HepG2 (cell line): ENCODE data around the gene OGFOD3. TPM values are rescaled to one million over a fixed set of nuclear protein-coding genes. Genes with fewer than 3 reads are reported as not detected.

Source experiments
- CHCHD3 ChIP-seq: sonication (generic); formaldehyde crosslinking; IDR thresholded peaks from 2 replicates; pipeline ENCODE4 v1.8.0; 2022; ENCODE audit warnings: mild to moderate bottlenecking, missing genetic modification reagents, moderate library complexity
- ELF4 ChIP-seq: sonication (generic); formaldehyde crosslinking; IDR thresholded peaks from 2 replicates; pipeline ENCODE4 v1.5.0; 2020; ENCODE audit warnings: missing genetic modification reagents, mild to moderate bottlenecking, moderate library complexity, borderline replicate concordance
- GZF1 ChIP-seq: sonication (generic); formaldehyde crosslinking; IDR thresholded peaks from 2 replicates; pipeline ENCODE4 v1.5.1; 2020; ENCODE audit warnings: mild to moderate bottlenecking, missing genetic modification reagents
- HNRNPH1 ChIP-seq: fragments of 200-400 bp; formaldehyde crosslinking; optimal IDR thresholded peaks from 2 replicates; pipeline ENCODE3; 2017; ENCODE audit warnings: mild to moderate bottlenecking, low read depth, low read length
- MATR3 ChIP-seq: sonication (generic); formaldehyde crosslinking; IDR thresholded peaks from 2 replicates; pipeline ENCODE4 v1.4.0; 2020; ENCODE audit warnings: missing genetic modification reagents
- NFKBIZ ChIP-seq: IDR thresholded peaks from 2 replicates; pipeline ENCODE4 v1.6.1; 2018; ENCODE audit warnings: missing genetic modification reagents, missing compliant biosample characterization
- PRMT3 ChIP-seq: sonication (generic); formaldehyde crosslinking; IDR thresholded peaks from 2 replicates; pipeline ENCODE4 v1.8.1; 2022; ENCODE audit warnings: low read depth, mild to moderate bottlenecking, moderate library complexity, missing genetic modification reagents, borderline replicate concordance
- ZNF382 ChIP-seq: sonication (generic); formaldehyde crosslinking; IDR thresholded peaks from 2 replicates; pipeline ENCODE4 v1.5.0; 2020; ENCODE audit warnings: missing genetic modification reagents, mild to moderate bottlenecking, borderline replicate concordance
- ZNF546 ChIP-seq: sonication (generic); formaldehyde crosslinking; conservative IDR thresholded peaks from 2 replicates; pipeline ENCODE4 v1.8.1; 2023; ENCODE audit warnings: mild to moderate bottlenecking, missing genetic modification reagents
- ZNF709 ChIP-seq: sonication (generic); formaldehyde crosslinking; IDR thresholded peaks from 2 replicates; pipeline ENCODE4 v1.5.0; 2020; ENCODE audit warnings: mild to moderate bottlenecking, missing genetic modification reagents
- ZNF761 ChIP-seq: sonication (generic); formaldehyde crosslinking; conservative IDR thresholded peaks from 2 replicates; pipeline ENCODE4 v1.4.0; 2020; ENCODE audit warnings: mild to moderate bottlenecking, missing genetic modification reagents
- ZSCAN21 ChIP-seq: sonication (generic); formaldehyde crosslinking; IDR thresholded peaks from 2 replicates; pipeline ENCODE4 v1.8.0; 2022; ENCODE audit warnings: mild to moderate bottlenecking, missing genetic modification reagents, moderate library complexity, borderline replicate concordance
- polyA plus RNA-seq, 8 experiments: library from polyadenylated mRNA; depleted of rRNA in 3 of 8; stranded (reverse) in 7 of 8; unstranded in 1 of 8; fragments of >200 nt; fragmentation: Illumina TruSeq in 4 of 8; extraction: Trizol in 4 of 8; gene quantifications; 2 replicates each; pipeline versions ENCODE4 v1.2.1 to v1.2.3, GENCODE V29; 2011 to 2016; ENCODE audit warnings: low read depth in 4 of 8, missing spikeins in 1 of 8, mixed read lengths in 1 of 8; ENCODE audit not compliant: insufficient read depth in 1 of 8
- total RNA-seq, 5 experiments: library from RNA; depleted of rRNA; stranded (reverse); fragments of >200 nt; fragmentation: Illumina TruSeq; extraction: Trizol; gene quantifications; 2 replicates each; pipeline ENCODE4 v1.2.3, GENCODE V29; 2016; ENCODE audit warnings: low read depth in 1 of 5
- TF ChIP-seq, protein P1 (sequence below): sonication (generic); formaldehyde crosslinking; IDR thresholded peaks from one replicate; pipeline ENCODE4 v1.5.1; 2020; ENCODE audit warnings: mild to moderate bottlenecking, missing genetic modification reagents; ENCODE audit errors: not compliant biosample characterization
- TF ChIP-seq, protein P2 (sequence below): sonication (generic); formaldehyde crosslinking; conservative IDR thresholded peaks from 2 replicates; pipeline ENCODE4 v1.5.0; 2020; ENCODE audit warnings: missing genetic modification reagents
- TF ChIP-seq, protein P3 (sequence below): sonication (generic); formaldehyde crosslinking; IDR thresholded peaks from 2 replicates; pipeline ENCODE4 v1.5.0; 2020; ENCODE audit warnings: mild to moderate bottlenecking, low read depth, missing genetic modification reagents, borderline replicate concordance
- TF ChIP-seq, protein P4 (sequence below): sonication (generic); formaldehyde crosslinking; conservative IDR thresholded peaks from 2 replicates; pipeline ENCODE4 v1.8.0; 2022; ENCODE audit warnings: low read depth, missing genetic modification reagents

Gene OGFOD3
- total and polyA plus RNA-seq, 2 of the 13 experiments (the other 11 are each of a cell fraction or from before 2014, with no cell fraction given): 40.0 to 42.1 TPM

GRCh38 chr17:82418001-82418986, at the start of gene OGFOD3, which contains the start of gene HEXD (continued):
- TF ChIP-seq, protein P1, sequence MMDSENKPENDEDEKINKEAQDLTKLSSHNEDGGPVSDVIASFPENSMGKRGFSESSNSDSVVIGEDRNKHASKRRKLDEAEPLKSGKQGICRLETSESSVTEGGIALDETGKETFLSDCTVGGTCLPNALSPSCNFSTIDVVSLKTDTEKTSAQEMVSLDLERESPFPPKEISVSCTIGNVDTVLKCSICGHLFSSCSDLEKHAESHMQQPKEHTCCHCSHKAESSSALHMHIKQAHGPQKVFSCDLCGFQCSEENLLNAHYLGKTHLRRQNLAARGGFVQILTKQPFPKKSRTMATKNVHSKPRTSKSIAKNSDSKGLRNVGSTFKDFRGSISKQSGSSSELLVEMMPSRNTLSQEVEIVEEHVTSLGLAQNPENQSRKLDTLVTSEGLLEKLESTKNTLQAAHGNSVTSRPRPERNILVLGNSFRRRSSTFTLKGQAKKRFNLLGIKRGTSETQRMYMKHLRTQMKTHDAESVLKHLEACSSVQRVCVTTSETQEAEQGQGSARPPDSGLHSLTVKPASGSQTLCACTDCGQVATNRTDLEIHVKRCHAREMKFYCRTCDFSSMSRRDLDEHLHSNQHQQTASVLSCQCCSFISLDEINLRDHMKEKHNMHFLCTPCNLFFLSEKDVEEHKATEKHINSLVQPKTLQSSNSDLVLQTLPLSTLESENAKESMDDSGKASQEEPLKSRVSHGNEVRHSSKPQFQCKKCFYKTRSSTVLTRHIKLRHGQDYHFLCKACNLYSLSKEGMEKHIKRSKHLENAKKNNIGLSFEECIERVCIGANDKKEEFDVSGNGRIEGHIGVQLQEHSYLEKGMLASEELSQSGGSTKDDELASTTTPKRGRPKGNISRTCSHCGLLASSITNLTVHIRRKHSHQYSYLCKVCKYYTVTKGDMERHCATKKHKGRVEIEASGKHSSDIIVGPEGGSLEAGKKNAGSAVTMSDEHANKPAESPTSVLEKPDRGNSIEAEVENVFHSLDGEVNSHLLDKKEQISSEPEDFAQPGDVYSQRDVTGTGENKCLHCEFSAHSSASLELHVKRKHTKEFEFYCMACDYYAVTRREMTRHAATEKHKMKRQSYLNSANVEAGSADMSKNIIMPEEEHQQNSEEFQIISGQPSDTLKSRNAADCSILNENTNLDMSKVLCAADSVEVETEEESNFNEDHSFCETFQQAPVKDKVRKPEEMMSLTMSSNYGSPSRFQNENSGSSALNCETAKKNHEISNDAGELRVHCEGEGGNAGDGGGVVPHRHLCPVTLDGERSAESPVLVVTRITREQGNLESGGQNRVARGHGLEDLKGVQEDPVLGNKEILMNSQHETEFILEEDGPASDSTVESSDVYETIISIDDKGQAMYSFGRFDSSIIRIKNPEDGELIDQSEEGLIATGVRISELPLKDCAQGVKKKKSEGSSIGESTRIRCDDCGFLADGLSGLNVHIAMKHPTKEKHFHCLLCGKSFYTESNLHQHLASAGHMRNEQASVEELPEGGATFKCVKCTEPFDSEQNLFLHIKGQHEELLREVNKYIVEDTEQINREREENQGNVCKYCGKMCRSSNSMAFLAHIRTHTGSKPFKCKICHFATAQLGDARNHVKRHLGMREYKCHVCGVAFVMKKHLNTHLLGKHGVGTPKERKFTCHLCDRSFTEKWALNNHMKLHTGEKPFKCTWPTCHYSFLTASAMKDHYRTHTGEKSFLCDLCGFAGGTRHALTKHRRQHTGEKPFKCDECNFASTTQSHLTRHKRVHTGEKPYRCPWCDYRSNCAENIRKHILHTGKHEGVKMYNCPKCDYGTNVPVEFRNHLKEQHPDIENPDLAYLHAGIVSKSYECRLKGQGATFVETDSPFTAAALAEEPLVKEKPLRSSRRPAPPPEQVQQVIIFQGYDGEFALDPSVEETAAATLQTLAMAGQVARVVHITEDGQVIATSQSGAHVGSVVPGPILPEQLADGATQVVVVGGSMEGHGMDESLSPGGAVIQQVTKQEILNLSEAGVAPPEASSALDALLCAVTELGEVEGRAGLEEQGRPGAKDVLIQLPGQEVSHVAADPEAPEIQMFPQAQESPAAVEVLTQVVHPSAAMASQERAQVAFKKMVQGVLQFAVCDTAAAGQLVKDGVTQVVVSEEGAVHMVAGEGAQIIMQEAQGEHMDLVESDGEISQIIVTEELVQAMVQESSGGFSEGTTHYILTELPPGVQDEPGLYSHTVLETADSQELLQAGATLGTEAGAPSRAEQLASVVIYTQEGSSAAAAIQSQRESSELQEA (CRISPR knock-in tag): peak; percentile 74
- no peak for TF ChIP-seq MATR3 (CRISPR knock-in tag)
- TF ChIP-seq, protein P2, sequence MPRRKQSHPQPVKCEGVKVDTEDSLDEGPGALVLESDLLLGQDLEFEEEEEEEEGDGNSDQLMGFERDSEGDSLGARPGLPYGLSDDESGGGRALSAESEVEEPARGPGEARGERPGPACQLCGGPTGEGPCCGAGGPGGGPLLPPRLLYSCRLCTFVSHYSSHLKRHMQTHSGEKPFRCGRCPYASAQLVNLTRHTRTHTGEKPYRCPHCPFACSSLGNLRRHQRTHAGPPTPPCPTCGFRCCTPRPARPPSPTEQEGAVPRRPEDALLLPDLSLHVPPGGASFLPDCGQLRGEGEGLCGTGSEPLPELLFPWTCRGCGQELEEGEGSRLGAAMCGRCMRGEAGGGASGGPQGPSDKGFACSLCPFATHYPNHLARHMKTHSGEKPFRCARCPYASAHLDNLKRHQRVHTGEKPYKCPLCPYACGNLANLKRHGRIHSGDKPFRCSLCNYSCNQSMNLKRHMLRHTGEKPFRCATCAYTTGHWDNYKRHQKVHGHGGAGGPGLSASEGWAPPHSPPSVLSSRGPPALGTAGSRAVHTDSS (CRISPR knock-in tag): 0 out of 2 replicates have a peak, but pooled peaks have one; percentile 86
- peak; percentile 49; the same call in 1 of the 2 replicates for TF ChIP-seq ZNF761 (CRISPR knock-in tag)
- TF ChIP-seq GZF1 (CRISPR knock-in tag): no peak
- peak; percentile 92; the same call in 1 of the 2 replicates for TF ChIP-seq ZSCAN21 (CRISPR knock-in tag)
- TF ChIP-seq CHCHD3 (CRISPR knock-in tag): peak; percentile 86
- peak; percentile 84; the same call in 1 of the 2 replicates for TF ChIP-seq ZNF546 (CRISPR knock-in tag)
- TF ChIP-seq, protein P3, sequence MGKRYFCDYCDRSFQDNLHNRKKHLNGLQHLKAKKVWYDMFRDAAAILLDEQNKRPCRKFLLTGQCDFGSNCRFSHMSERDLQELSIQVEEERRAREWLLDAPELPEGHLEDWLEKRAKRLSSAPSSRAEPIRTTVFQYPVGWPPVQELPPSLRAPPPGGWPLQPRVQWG (CRISPR knock-in tag): no peak
- no peak for TF ChIP-seq HNRNPH1
- TF ChIP-seq NFKBIZ: no peak
- no peak for TF ChIP-seq ELF4 (CRISPR knock-in tag)
- peak; percentile 83; the same call in 1 of the 2 replicates for TF ChIP-seq ZNF709 (CRISPR knock-in tag)
- peak; percentile 92; the same call in 1 of the 2 replicates for TF ChIP-seq PRMT3 (CRISPR knock-in tag)
- TF ChIP-seq, protein P4, sequence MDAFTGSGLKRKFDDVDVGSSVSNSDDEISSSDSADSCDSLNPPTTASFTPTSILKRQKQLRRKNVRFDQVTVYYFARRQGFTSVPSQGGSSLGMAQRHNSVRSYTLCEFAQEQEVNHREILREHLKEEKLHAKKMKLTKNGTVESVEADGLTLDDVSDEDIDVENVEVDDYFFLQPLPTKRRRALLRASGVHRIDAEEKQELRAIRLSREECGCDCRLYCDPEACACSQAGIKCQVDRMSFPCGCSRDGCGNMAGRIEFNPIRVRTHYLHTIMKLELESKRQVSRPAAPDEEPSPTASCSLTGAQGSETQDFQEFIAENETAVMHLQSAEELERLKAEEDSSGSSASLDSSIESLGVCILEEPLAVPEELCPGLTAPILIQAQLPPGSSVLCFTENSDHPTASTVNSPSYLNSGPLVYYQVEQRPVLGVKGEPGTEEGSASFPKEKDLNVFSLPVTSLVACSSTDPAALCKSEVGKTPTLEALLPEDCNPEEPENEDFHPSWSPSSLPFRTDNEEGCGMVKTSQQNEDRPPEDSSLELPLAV (CRISPR knock-in tag): no peak
- no peak for TF ChIP-seq ZNF382 (CRISPR knock-in tag)
